H9 (cell line): ENCODE results near the gene PLAGL1. TPM values are rescaled to one million over a fixed set of nuclear protein-coding genes. Genes with fewer than 3 reads are reported as not detected.

ENCODE experiments used
- DNase-seq: peaks from one replicate; pipeline ENCODE4 v3.0.0-alpha.2; 2017
- H2AFZ ChIP-seq: one replicate; pipeline ENCODE4 v1.6.1; 2013; ENCODE audit warnings: mild to moderate bottlenecking, low read length, control low read depth, moderate library complexity
- H2AK5ac ChIP-seq: 2 replicates; pipeline ENCODE4 v1.6.1; 2013; ENCODE audit warnings: low read length, control low read depth, mixed read lengths; ENCODE audit not compliant: insufficient read length
- H2BK120ac ChIP-seq: one replicate; pipeline ENCODE4 v1.6.1; 2013; ENCODE audit warnings: low read depth, mild to moderate bottlenecking, low read length, control low read depth, inconsistent platforms; ENCODE audit not compliant: poor library complexity, severe bottlenecking
- H2BK12ac ChIP-seq: 2 replicates; pipeline ENCODE4 v1.6.1; 2013; ENCODE audit warnings: low read length, control low read depth, mixed read lengths, low read depth; ENCODE audit not compliant: insufficient read length
- H2BK15ac ChIP-seq: 2 replicates; pipeline ENCODE4 v1.6.1; 2013; ENCODE audit warnings: low read depth, low read length, control low read depth
- H2BK20ac ChIP-seq: one replicate; pipeline ENCODE4 v1.6.1; 2013; ENCODE audit warnings: low read depth, mild to moderate bottlenecking, low read length, control low read depth, inconsistent platforms; ENCODE audit not compliant: poor library complexity, severe bottlenecking
- H2BK5ac ChIP-seq: 2 replicates; pipeline ENCODE4 v1.6.1; 2013; ENCODE audit warnings: low read length, control low read depth, mixed read lengths; ENCODE audit not compliant: insufficient read length
- H3K14ac ChIP-seq: 2 replicates; pipeline ENCODE4 v1.6.1; 2013; ENCODE audit warnings: low read length, control low read depth; ENCODE audit not compliant: insufficient read depth
- H3K18ac ChIP-seq: 2 replicates; pipeline ENCODE4 v1.6.1; 2013; ENCODE audit warnings: low read depth, mild to moderate bottlenecking, mixed read lengths, low read length, control low read depth; ENCODE audit not compliant: insufficient read length
- H3K23ac ChIP-seq: 2 replicates; pipeline ENCODE4 v1.6.1; 2013; ENCODE audit warnings: low read length, control low read depth, mixed read lengths, low read depth; ENCODE audit not compliant: insufficient read length
- H3K23me2 ChIP-seq: 2 replicates; pipeline ENCODE4 v1.6.1; 2013; ENCODE audit warnings: low read depth, mild to moderate bottlenecking, mixed read lengths, low read length, control low read depth; ENCODE audit not compliant: insufficient read length, poor library complexity, severe bottlenecking
- H3K27ac ChIP-seq: 2 replicates; pipeline ENCODE4 v1.5.1; 2013; ENCODE audit warnings: low read length, control low read depth, mixed read lengths, low read depth; ENCODE audit not compliant: insufficient read length
- H3K27me3 ChIP-seq: 2 replicates; pipeline ENCODE4 v1.6.1; 2013; ENCODE audit warnings: low read length, control low read depth, inconsistent platforms; ENCODE audit not compliant: insufficient read depth
- H3K4ac ChIP-seq: 2 replicates; pipeline ENCODE4 v1.6.1; 2013; ENCODE audit warnings: low read depth, mild to moderate bottlenecking, control low read depth, inconsistent platforms, low read length, moderate library complexity
- H3K4me1 ChIP-seq: 2 replicates; pipeline ENCODE4 v1.6.1; 2013; ENCODE audit warnings: low read length, control low read depth, inconsistent platforms; ENCODE audit not compliant: insufficient read depth
- H3K4me2 ChIP-seq: 2 replicates; pipeline ENCODE4 v1.6.1; 2013; ENCODE audit warnings: low read length, control low read depth, mixed read lengths; ENCODE audit not compliant: insufficient read length, insufficient read depth
- H3K56ac ChIP-seq: 2 replicates; pipeline ENCODE4 v1.6.1; 2013; ENCODE audit warnings: low read depth, mild to moderate bottlenecking, mixed read lengths, low read length, control low read depth; ENCODE audit not compliant: insufficient read length
- H3K79me1 ChIP-seq: 2 replicates; pipeline ENCODE4 v1.6.1; 2013; ENCODE audit warnings: low read depth, mild to moderate bottlenecking, moderate library complexity, low read length, control low read depth, inconsistent platforms; ENCODE audit not compliant: insufficient read depth, poor library complexity, severe bottlenecking
- H3K79me2 ChIP-seq: 2 replicates; pipeline ENCODE4 v1.6.1; 2013; ENCODE audit warnings: low read length, control low read depth, inconsistent platforms; ENCODE audit not compliant: insufficient read depth
- H3K9ac ChIP-seq: 2 replicates; pipeline ENCODE4 v1.6.1; 2013; ENCODE audit warnings: low read length, control low read depth, mixed read lengths; ENCODE audit not compliant: insufficient read length; ENCODE audit errors: extremely low read depth
- H3K9me3 ChIP-seq: one replicate; pipeline ENCODE4 v1.6.1; 2013; ENCODE audit warnings: low read depth, low read length, inconsistent platforms; ENCODE audit not compliant: control insufficient read depth
- H3T11ph ChIP-seq: one replicate; pipeline ENCODE4 v1.6.1; 2013; ENCODE audit warnings: mild to moderate bottlenecking, low read length, control low read depth, inconsistent platforms
- H4K20me1 ChIP-seq: one replicate; pipeline ENCODE4 v1.6.1; 2013; ENCODE audit not compliant: control insufficient read depth, insufficient read length, insufficient read depth
- H4K5ac ChIP-seq: 2 replicates; pipeline ENCODE4 v1.6.1; 2013; ENCODE audit warnings: low read depth, mild to moderate bottlenecking, mixed read lengths, low read length, control low read depth; ENCODE audit not compliant: insufficient read length
- H4K8ac ChIP-seq: replicated peaks from 2 replicates; pipeline ENCODE4 v1.6.1; 2013; ENCODE audit warnings: low read length, control low read depth, mixed read lengths, low read depth; ENCODE audit not compliant: insufficient read length
- H4K91ac ChIP-seq: 2 replicates; pipeline ENCODE4 v1.6.1; 2013; ENCODE audit warnings: low read depth, mild to moderate bottlenecking, moderate library complexity, mixed read lengths, low read length, control low read depth; ENCODE audit not compliant: insufficient read length
- H3K27ac Mint-ChIP-seq, 3 experiments: 2 replicates in 2 of 3; 3 replicates in 1 of 3; pipeline ENCODE4 v1.8.0; 2020 to 2021; ENCODE audit warnings: mixed read lengths in 3 of 3, mild to moderate bottlenecking in 1 of 3, moderate library complexity in 1 of 3
- H3K27me3 Mint-ChIP-seq: 2 replicates; pipeline ENCODE4 v1.8.0; 2021; ENCODE audit warnings: low read depth, mild to moderate bottlenecking, moderate library complexity, mixed read lengths
- H3K36me3 Mint-ChIP-seq, 3 experiments: 2 replicates in 2 of 3; 3 replicates in 1 of 3; pipeline ENCODE4 v1.8.0; 2020 to 2021; ENCODE audit warnings: low read depth in 3 of 3, mixed read lengths in 3 of 3; ENCODE audit not compliant: insufficient read depth in 1 of 3
- H3K4me1 Mint-ChIP-seq, 2 experiments: 2 replicates each; pipeline ENCODE4 v1.8.0; 2020; ENCODE audit warnings: mixed read lengths in 2 of 2
- H3K4me3 Mint-ChIP-seq, 2 experiments: 2 replicates in 1 of 2; 3 replicates in 1 of 2; pipeline ENCODE4 v1.8.0; 2020 to 2021; ENCODE audit warnings: mild to moderate bottlenecking in 2 of 2, mixed read lengths in 2 of 2, moderate library complexity in 1 of 2
- H3K9me3 Mint-ChIP-seq, 2 experiments: 2 replicates in 1 of 2; 3 replicates in 1 of 2; pipeline ENCODE4 v1.8.0; 2020; ENCODE audit warnings: mild to moderate bottlenecking in 2 of 2, mixed read lengths in 2 of 2, moderate library complexity in 1 of 2
- WGBS: extraction: QIAGEN DNeasy Blood & Tissue Kit; methylation state at CpG from one replicate; pipeline ENCODE4 v1.1.7; 2013; ENCODE audit warnings: missing lambda C conversion rate, low lambda C conversion rate, mixed read lengths; ENCODE audit not compliant: insufficient read length; ENCODE audit errors: extremely low coverage; 5-methylcytosine and 5-hydroxymethylcytosine counted together
- total RNA-seq: library from RNA; stranded (reverse); gene quantifications from 2 replicates; pipeline ENCODE4 v1.2.1, GENCODE V29; 2021
- TF ChIP-seq, protein P1 (sequence below): fragments of 200-600 bp; sonication (generic); conservative IDR thresholded peaks from 3 replicates; pipeline ENCODE4 v1.8.0; 2021; ENCODE audit warnings: antibody characterized with exemption, mild to moderate bottlenecking

The PLAGL1 gene
- total RNA-seq, 1 experiment from 2014 or later = 1.9 TPM

DNA sequence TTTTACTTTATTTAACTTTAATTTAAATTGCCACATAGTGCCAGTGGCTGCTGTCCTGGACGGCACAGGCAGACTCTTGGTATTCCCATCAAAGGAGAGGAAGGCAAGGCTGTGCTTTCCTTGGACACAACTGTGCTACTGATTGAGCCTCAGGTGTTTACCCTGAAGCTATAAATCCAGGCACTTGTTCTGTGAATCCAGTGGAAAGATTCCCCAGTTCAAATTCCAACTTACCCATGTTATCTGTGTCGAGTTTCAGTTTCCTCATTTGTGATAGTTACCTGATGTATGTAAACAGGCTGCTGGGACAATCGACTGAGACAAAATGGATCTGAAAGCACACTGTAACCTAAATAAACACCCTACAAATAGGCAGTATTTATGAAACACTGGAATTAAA lies 57.2 kb downstream of the PLAGL1 start:
- H3K4me1 Mint-ChIP-seq = peaks cover 16 to 21% of the 10 kb centered on the region in 2 experiments
- H3K36me3 Mint-ChIP-seq = 0 out of 7 replicates have a peak, but pooled peaks cover 0 to 5% (median 0%) of the 10 kb centered on the region in 3 experiments
- peaks cover 59% of the 10 kb centered on the region for H3K27me3 Mint-ChIP-seq

More for the DNA sequence above, 57.2 kb downstream of the PLAGL1 start:
- H3K23me2 ChIP-seq = no peaks in the 10 kb centered on the region
- no peak overlapping the region for H3K9ac ChIP-seq
- no peak overlapping the region for H4K8ac ChIP-seq
- peaks cover 4 to 6% of the 10 kb centered on the region in 2 experiments; a peak in 3 of 5 replicates for H3K9me3 Mint-ChIP-seq
- H3K23ac ChIP-seq = no peak overlapping the region
- H2BK15ac ChIP-seq = no peak overlapping the region
- no peak overlapping the region for H3K4me3 Mint-ChIP-seq
- no peaks in the 10 kb centered on the region for H3K79me1 ChIP-seq
- no peak overlapping the region for H2AFZ ChIP-seq
- no peak overlapping the region for H4K91ac ChIP-seq
- no CpG with 5 or more reads among the region's 3 CpGs for WGBS
- H3K4me2 ChIP-seq = no peak overlapping the region
- H2AK5ac ChIP-seq = no peak overlapping the region
- TF ChIP-seq, protein P1, sequence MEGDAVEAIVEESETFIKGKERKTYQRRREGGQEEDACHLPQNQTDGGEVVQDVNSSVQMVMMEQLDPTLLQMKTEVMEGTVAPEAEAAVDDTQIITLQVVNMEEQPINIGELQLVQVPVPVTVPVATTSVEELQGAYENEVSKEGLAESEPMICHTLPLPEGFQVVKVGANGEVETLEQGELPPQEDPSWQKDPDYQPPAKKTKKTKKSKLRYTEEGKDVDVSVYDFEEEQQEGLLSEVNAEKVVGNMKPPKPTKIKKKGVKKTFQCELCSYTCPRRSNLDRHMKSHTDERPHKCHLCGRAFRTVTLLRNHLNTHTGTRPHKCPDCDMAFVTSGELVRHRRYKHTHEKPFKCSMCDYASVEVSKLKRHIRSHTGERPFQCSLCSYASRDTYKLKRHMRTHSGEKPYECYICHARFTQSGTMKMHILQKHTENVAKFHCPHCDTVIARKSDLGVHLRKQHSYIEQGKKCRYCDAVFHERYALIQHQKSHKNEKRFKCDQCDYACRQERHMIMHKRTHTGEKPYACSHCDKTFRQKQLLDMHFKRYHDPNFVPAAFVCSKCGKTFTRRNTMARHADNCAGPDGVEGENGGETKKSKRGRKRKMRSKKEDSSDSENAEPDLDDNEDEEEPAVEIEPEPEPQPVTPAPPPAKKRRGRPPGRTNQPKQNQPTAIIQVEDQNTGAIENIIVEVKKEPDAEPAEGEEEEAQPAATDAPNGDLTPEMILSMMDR = no peak
- no peak overlapping the region for H2BK120ac ChIP-seq
- no peak overlapping the region for H3K27ac ChIP-seq
- peaks cover 14% of the 10 kb centered on the region; the same call in 1 of the 2 replicates for H3K27me3 ChIP-seq
- H3K4me1 ChIP-seq = peaks cover 6% of the 10 kb centered on the region; the same call in 1 of the 2 replicates
- H3K27ac Mint-ChIP-seq = no peak overlapping the region
- H4K5ac ChIP-seq = no peak overlapping the region
- H2BK12ac ChIP-seq = no peak overlapping the region
- H3K18ac ChIP-seq = no peak overlapping the region
- H3K79me2 ChIP-seq = no peaks in the 10 kb centered on the region
- no peak overlapping the region for H3T11ph ChIP-seq
- no peak overlapping the region for H2BK20ac ChIP-seq
- H2BK5ac ChIP-seq = no peak overlapping the region
- H3K4ac ChIP-seq = no peak overlapping the region
- no peak overlapping the region for H3K56ac ChIP-seq
- no peak for DNase-seq
- H4K20me1 ChIP-seq = no peaks in the 10 kb centered on the region
- peaks cover 6% of the 10 kb centered on the region for H3K9me3 ChIP-seq
- no peak overlapping the region for H3K14ac ChIP-seq
